OCI-LY1 (cell line): Measurements from ENCODE around the gene SLC41A2.

Source experiments
- H2AFZ ChIP-seq: fragments of 200-600 bp; sonication (generic), shearing (Covaris generic); 2 replicates; pipeline ENCODE4 v1.6.0; 2014; ENCODE audit warnings: antibody characterized with exemption, mild to moderate bottlenecking, low read length
- H3F3A ChIP-seq: fragments of 200-600 bp; sonication (generic), shearing (Covaris generic); 2 replicates; pipeline ENCODE4 v1.6.0; 2014; ENCODE audit warnings: mild to moderate bottlenecking, antibody characterized with exemption, low read length, moderate library complexity; ENCODE audit not compliant: insufficient read depth
- H3K27ac ChIP-seq: fragments of 200-600 bp; sonication (generic); 2 replicates; pipeline ENCODE4 v1.5.1; 2014; ENCODE audit warnings: low read length, mixed run types, mild to moderate bottlenecking, low read depth; ENCODE audit not compliant: poor library complexity, severe bottlenecking
- H3K27me3 ChIP-seq: fragments of 200-600 bp; sonication (generic); 2 replicates; pipeline ENCODE4 v1.6.0; 2014; ENCODE audit warnings: antibody characterized with exemption, mild to moderate bottlenecking, low read length, moderate library complexity; ENCODE audit not compliant: insufficient read depth
- H3K36me3 ChIP-seq: fragments of 200-600 bp; sonication (generic); 2 replicates; pipeline ENCODE4 v1.6.1; 2014; ENCODE audit warnings: mild to moderate bottlenecking, antibody characterized with exemption, low read length, moderate library complexity, mixed read lengths; ENCODE audit not compliant: insufficient read depth
- H3K4me1 ChIP-seq: fragments of 200-600 bp; sonication (generic); 2 replicates; pipeline ENCODE4 v1.5.1; 2014; ENCODE audit warnings: mild to moderate bottlenecking, low read length, moderate library complexity; ENCODE audit not compliant: insufficient read depth, severe bottlenecking
- H3K4me2 ChIP-seq: fragments of 200-600 bp; sonication (generic), shearing (Covaris generic); 2 replicates; pipeline ENCODE4 v1.6.1; 2014; ENCODE audit warnings: low read length
- H3K4me3 ChIP-seq: fragments of 200-600 bp; sonication (generic); 2 replicates; pipeline ENCODE4 v1.5.1; 2014; ENCODE audit warnings: low read length, low read depth, mild to moderate bottlenecking, mixed read lengths; ENCODE audit not compliant: poor library complexity, severe bottlenecking
- H3K79me2 ChIP-seq: fragments of 200-600 bp; shearing (Covaris generic); 2 replicates; pipeline ENCODE4 v1.6.1; 2016; ENCODE audit warnings: mixed run types, low read length, mixed read lengths; ENCODE audit not compliant: insufficient read depth
- H3K9ac ChIP-seq: fragments of 200-600 bp; sonication (generic), shearing (Covaris generic); 2 replicates; pipeline ENCODE4 v1.6.1; 2014; ENCODE audit warnings: mild to moderate bottlenecking, low read length, mixed read lengths
- H3K9me2 ChIP-seq: fragments of 200-600 bp; sonication (generic), shearing (Covaris generic); 2 replicates; pipeline ENCODE4 v1.6.1; 2014; ENCODE audit warnings: low read depth, mild to moderate bottlenecking, low read length, mixed read lengths
- H3K9me3 ChIP-seq: fragments of 200-600 bp; shearing (Covaris generic); 2 replicates; pipeline ENCODE4 v1.6.1; 2014; ENCODE audit warnings: low read length, mixed read lengths
- H4K20me1 ChIP-seq: fragments of 200-600 bp; sonication (generic), shearing (Covaris generic); 2 replicates; pipeline ENCODE4 v1.6.0; 2016; ENCODE audit warnings: mild to moderate bottlenecking, low read length; ENCODE audit not compliant: insufficient read depth
- CTCF ChIP-seq: fragments of 200-600 bp; sonication (generic), shearing (Covaris generic); IDR thresholded peaks from 2 replicates; pipeline ENCODE4 v1.5.1; 2017; ENCODE audit warnings: mild to moderate bottlenecking, antibody characterized with exemption, low read length, moderate library complexity, mixed read lengths
- EZH2 ChIP-seq: fragments of 200-600 bp; sonication (generic), shearing (Covaris generic); IDR thresholded peaks from 2 replicates; pipeline ENCODE4 v1.8.0; 2017; ENCODE audit warnings: borderline replicate concordance, mixed run types, mild to moderate bottlenecking, antibody characterized with exemption, low read length, moderate library complexity, mixed read lengths

SLC41A2 gene

GRCh38 chr12:104933778-104934177 is 24.3 kb downstream of the SLC41A2 start:
- no peaks in the 10 kb centered on the region for H3K4me1 ChIP-seq
- H2AFZ ChIP-seq: no peak overlapping the region
- no peak for TF ChIP-seq CTCF
- no peak for TF ChIP-seq EZH2

GRCh38 chr12:104933128-104933527 is 25.0 kb downstream of the SLC41A2 start:
- no peaks in the 10 kb centered on the region for H3K9me2 ChIP-seq
- no peaks in the 10 kb centered on the region for H3K79me2 ChIP-seq
- no peak overlapping the region for H3K4me2 ChIP-seq
- H4K20me1 ChIP-seq: no peaks in the 10 kb centered on the region
- H3K9ac ChIP-seq: no peak overlapping the region
- no peak overlapping the region for H2AFZ ChIP-seq
- no peak overlapping the region for H3K4me3 ChIP-seq
- H3K36me3 ChIP-seq: no peaks in the 10 kb centered on the region
- TF ChIP-seq CTCF: no peak
- no peak for TF ChIP-seq EZH2
- no peaks in the 10 kb centered on the region for H3F3A ChIP-seq
- no peaks in the 10 kb centered on the region for H3K27me3 ChIP-seq
- no peaks in the 10 kb centered on the region for H3K9me3 ChIP-seq
- no peaks in the 10 kb centered on the region for H3K4me1 ChIP-seq
- H3K27ac ChIP-seq: no peak overlapping the region

More at GRCh38 chr12:104933778-104934177, 24.3 kb downstream of the SLC41A2 start:
- Histone ChIP-seq H3F3A (no peaks in the 10 kb centered on the region), H3K27me3 (no peaks in the 10 kb centered on the region), H3K27ac (no peak overlapping the region), H3K79me2 (no peaks in the 10 kb centered on the region), H3K4me3 (no peak overlapping the region), H3K9me3 (no peaks in the 10 kb centered on the region), H4K20me1 (no peaks in the 10 kb centered on the region), H3K36me3 (no peaks in the 10 kb centered on the region), H3K9me2 (no peaks in the 10 kb centered on the region), H3K4me2 (no peak overlapping the region), H3K9ac (no peak overlapping the region)

- Histone ChIP-seq H3K9me3 (no peaks in the 10 kb centered on the region), H3K4me1 (no peaks in the 10 kb centered on the region), H3K27ac (no peak overlapping the region), H3K9me2 (no peaks in the 10 kb centered on the region), H3K27me3 (no peaks in the 10 kb centered on the region), H3K4me2 (no peak overlapping the region), H3K36me3 (no peaks in the 10 kb centered on the region), H3K9ac (no peak overlapping the region), H3K79me2 (no peaks in the 10 kb centered on the region), H2AFZ (no peak overlapping the region), H4K20me1 (no peaks in the 10 kb centered on the region), H3F3A (no peaks in the 10 kb centered on the region), H3K4me3 (no peak overlapping the region)
- no peak for TF ChIP-seq EZH2
- TF ChIP-seq CTCF: no peak
These were observed 27.4 kb downstream of the SLC41A2 start for GRCh38 chr12:104930388-104931326.
